Stimulated activated CD8-positive, alpha-beta memory T cell treated with anti-CD3 and anti-CD28 coated beads, Interleukin-7, amount 100 ng/mL, for 1 hour (primary cell): ENCODE measurements around the gene TRH.
"Not testable (repeated sequence)": the region's sequence is repeated elsewhere in the genome, so short reads cannot be mapped to it uniquely, and the experiment has no call there.

ENCODE experiments used
- DNase-seq, 2 donors: peaks; one replicate each; pipeline ENCODE4 v3.0.0-alpha.2; 2020; ENCODE audit warnings: low read depth in 2 of 2

The TRH gene

GRCh38 chr3:129965937-129966336, 8.6 kb upstream of the TRH start:
- no peak for DNase-seq

GRCh38 chr3:129966876-129967275, 7.6 kb upstream of the TRH start:
- DNase-seq, result no peak

GRCh38 chr3:129967761-129968160, 6.8 kb upstream of the TRH start:
- no peak for DNase-seq

GRCh38 chr3:129971351-129972052, 3.0 kb upstream of the TRH start:
- DNase-seq, result no peak

GRCh38 chr3:129972301-129972700, 2.2 kb upstream of the TRH start:
- no peak for DNase-seq

GRCh38 chr3:129973853-129974563, 512 bp upstream of the TRH start:
- no peak for DNase-seq

GRCh38 chr3:129974833-129975704, 549 bp downstream of the TRH start:
- no peak for DNase-seq

GRCh38 chr3:129975705-129976048, 1.2 kb downstream of the TRH start:
- DNase-seq, result no peak

GRCh38 chr3:129976286-129976685, 1.8 kb downstream of the TRH start:
- DNase-seq, result no peak

GRCh38 chr3:129978123-129978522, 3.6 kb downstream of the TRH start:
- DNase-seq, result no peak

- DNase-seq, result no peak
These were observed 5.4 kb downstream of the TRH start for GRCh38 chr3:129979905-129980304.

GRCh38 chr3:129983561-129983960, 9.0 kb downstream of the TRH start:
- DNase-seq, result no peak

- DNase-seq, result no peak
These were observed 9.6 kb downstream of the TRH start for GRCh38 chr3:129984125-129984524.

GRCh38 chr3:129985113-129985512, 10.6 kb downstream of the TRH start:
- no peak for DNase-seq

- no peak for DNase-seq
These were observed 13.9 kb downstream of the TRH start for GRCh38 chr3:129988429-129988828.

- DNase-seq, result no peak
These were observed 14.9 kb downstream of the TRH start for GRCh38 chr3:129989414-129989813.

- DNase-seq, result no peak
These were observed 18.3 kb downstream of the TRH start for GRCh38 chr3:129992781-129993180.

GRCh38 chr3:129994883-129995559, 20.5 kb downstream of the TRH start:
- DNase-seq, result no peak

- DNase-seq, result no peak
These were observed 21.6 kb downstream of the TRH start for GRCh38 chr3:129996073-129996472.

GRCh38 chr3:129999176-129999575, 24.7 kb downstream of the TRH start:
- not testable (repeated sequence) for DNase-seq

GRCh38 chr3:130002666-130003598, 28.4 kb downstream of the TRH start:
- peak; percentile 32 to 50 for DNase-seq
